Prostate gland (tissue), 2 donors: Measurements from ENCODE around the gene TAF1C. TPM values are rescaled to one million over a fixed set of nuclear protein-coding genes. Genes with fewer than 3 reads are reported as not detected.

ENCODE experiments used
- DNase-seq: peaks from one replicate; pipeline ENCODE4 v3.0.0-alpha.2; 2019; ENCODE audit warnings: low spot score
- H3K27ac ChIP-seq, 2 donors: fragments of 200-600 bp; sonication (generic); 2 replicates each; pipeline ENCODE4 v1.5.1; 2017 to 2019
- H3K27me3 ChIP-seq: fragments of 200-600 bp; sonication (generic); replicated peaks from 2 replicates; pipeline ENCODE4 v1.5.1; 2019; ENCODE audit not compliant: insufficient read depth
- H3K36me3 ChIP-seq, 2 donors: fragments of 200-600 bp; sonication (generic); 1 replicate in 1 of 2; 2 replicates in 1 of 2; pipeline versions ENCODE4 v1.5.1 to v1.8.1; 2017 to 2019
- H3K4me1 ChIP-seq: fragments of 200-600 bp; sonication (generic); replicated peaks from 2 replicates; pipeline ENCODE4 v1.5.1; 2019
- H3K4me3 ChIP-seq, 2 donors: fragments of 200-600 bp; sonication (generic); 2 replicates each; pipeline ENCODE4 v1.5.1; 2017 to 2019
- H3K9me3 ChIP-seq: fragments of 200-600 bp; sonication (generic); 2 replicates; pipeline ENCODE4 v1.5.1; 2017
- POLR2A ChIP-seq: fragments of 450-650 bp; IDR thresholded peaks from one replicate; pipeline ENCODE4 v1.6.1; 2016; ENCODE audit warnings: antibody characterized with exemption, mild to moderate bottlenecking
- POLR2AphosphoS5 ChIP-seq: sonication (generic); formaldehyde crosslinking; IDR thresholded peaks from one replicate; pipeline ENCODE4 v1.6.1; 2017; ENCODE audit warnings: antibody characterized with exemption
- WGBS: methylation state at CpG from one replicate; pipeline ENCODE4 v1.1.5; 2018; 5-methylcytosine and 5-hydroxymethylcytosine counted together
- intact Hi-C: fragments of 100-400 bp; cut with DNase I; formaldehyde crosslinking; loops from one replicate; pipeline ENCODE4 v1.14.2; 2022
- total RNA-seq, 2 donors: library from RNA; depleted of rRNA; stranded (reverse); fragments of >200 nt; gene quantifications; one replicate each; pipeline ENCODE4 v1.1.0, GENCODE V29; 2016
- TF ChIP-seq, protein P1 (sequence below), 4 experiments: fragments of 200-600 bp in 2 of 4; fragments of 450-650 bp in 2 of 4; sonication (generic) in 2 of 4; IDR thresholded peaks; 1 replicate in 3 of 4; 2 replicates in 1 of 4; pipeline ENCODE4 v1.5.1; 2016 to 2019; ENCODE audit warnings: antibody characterized with exemption in 4 of 4, mild to moderate bottlenecking in 2 of 4, moderate library complexity in 2 of 4

TAF1C gene
- total RNA-seq, 2 donors from 2014 or later, result 53.4 to 87.9 TPM

DNA sequence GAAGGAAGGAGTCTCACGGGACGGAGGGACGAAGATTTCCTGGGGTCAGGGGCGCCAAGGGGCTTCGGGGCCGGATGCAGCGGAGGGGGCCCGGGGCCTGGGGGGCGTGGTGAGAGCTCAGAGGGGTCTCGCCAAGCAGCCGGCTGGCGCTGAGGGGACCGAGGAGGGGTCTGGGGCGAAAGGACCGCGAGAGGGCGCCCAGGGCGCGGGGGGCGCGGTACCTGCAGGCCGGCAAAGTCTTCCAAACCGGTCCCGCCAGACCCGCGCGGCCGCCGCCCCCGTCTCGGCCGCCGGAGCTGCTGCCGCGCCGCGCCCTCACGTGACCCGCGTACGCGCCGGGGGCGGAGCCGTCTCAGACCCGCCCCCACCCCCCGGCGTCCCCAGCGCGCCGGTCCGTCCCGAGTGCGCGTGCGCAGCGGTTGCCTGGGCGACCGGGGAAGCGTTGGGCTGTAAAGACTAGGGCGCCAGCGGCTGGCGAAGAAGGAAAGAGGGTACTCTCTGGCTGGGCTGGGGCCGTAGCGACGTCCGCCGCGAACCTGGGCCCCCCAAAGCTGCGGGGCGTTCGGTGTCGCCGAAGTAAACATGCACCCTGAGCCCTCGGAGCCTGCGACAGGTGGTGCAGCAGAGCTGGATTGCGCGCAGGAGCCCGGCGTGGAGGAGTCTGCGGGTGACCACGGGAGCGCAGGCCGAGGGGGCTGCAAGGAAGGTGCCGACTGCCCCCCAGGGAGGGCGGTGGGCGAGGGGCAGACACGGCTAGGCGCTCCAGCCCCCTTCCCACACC is 41.8 kb downstream of the TAF1C start, which contains the start of the genes DNAAF1 and HSDL1:
Gene DNAAF1 (plus strand): TSS at position 450 of the 781 bp plus-strand sequence. CDS start 133 bp downstream, at position 583.
Gene HSDL1 (minus strand): TSS at position 319 of the 781 bp plus-strand sequence. CDS start 13,856 bp downstream, outside the sequence.
- Histone ChIP-seq H3K36me3 (no peaks in the 10 kb centered on the region), H3K9me3 (no peaks in the 10 kb centered on the region), H3K27ac (peak within 1 kb of the TSS; percentile 75 to 82), H3K27me3 (no peaks in the 10 kb centered on the region), H3K4me1 (no peaks in the 10 kb centered on the region), H3K4me3 (peak within 1 kb of the TSS; percentile 84 to 94)
- TF ChIP-seq POLR2AphosphoS5 (peak; percentile 64), POLR2A (peak; percentile 69)
- TF ChIP-seq, protein P1, sequence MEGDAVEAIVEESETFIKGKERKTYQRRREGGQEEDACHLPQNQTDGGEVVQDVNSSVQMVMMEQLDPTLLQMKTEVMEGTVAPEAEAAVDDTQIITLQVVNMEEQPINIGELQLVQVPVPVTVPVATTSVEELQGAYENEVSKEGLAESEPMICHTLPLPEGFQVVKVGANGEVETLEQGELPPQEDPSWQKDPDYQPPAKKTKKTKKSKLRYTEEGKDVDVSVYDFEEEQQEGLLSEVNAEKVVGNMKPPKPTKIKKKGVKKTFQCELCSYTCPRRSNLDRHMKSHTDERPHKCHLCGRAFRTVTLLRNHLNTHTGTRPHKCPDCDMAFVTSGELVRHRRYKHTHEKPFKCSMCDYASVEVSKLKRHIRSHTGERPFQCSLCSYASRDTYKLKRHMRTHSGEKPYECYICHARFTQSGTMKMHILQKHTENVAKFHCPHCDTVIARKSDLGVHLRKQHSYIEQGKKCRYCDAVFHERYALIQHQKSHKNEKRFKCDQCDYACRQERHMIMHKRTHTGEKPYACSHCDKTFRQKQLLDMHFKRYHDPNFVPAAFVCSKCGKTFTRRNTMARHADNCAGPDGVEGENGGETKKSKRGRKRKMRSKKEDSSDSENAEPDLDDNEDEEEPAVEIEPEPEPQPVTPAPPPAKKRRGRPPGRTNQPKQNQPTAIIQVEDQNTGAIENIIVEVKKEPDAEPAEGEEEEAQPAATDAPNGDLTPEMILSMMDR (IDR thresholded peaks at IDR 0.05), result peak in 2 of 4 experiments; percentile 9 to 13
- intact Hi-C loops, result no loop called here
- peak; percentile 87 for DNase-seq
- under 1% methylated on average over 83 of the region's 89 CpGs for WGBS

DNA sequence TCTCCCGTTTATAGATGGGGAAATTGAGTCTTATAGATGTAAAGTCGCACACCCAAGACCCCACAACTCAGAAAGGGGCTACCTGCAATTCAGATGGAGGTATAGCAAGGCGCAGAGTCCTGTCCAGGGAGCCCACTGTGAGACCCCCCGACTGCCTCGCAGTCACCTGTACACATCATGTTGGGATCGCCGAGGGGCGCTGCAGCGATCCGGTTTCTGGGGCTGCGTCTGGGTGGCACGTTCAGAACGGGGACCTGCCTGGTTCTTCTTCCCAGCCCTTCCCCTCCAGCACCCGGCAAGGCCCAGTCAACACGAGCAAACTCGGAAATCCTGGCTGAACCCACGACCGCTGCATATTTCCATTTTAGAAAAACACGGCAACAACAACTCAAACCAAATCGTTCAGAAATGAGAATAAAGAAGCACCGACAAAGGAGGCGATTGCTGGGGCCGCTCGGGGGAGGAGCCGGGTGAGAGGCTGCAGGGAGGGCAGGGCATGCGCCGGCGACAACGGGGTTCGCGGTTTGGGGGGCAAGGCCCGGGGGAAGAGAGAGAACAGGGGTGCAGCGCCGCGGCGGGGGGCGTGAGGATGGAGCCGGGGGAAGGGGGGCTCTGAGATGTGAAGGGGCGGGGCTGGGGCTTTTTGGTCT is 42.5 kb downstream of the TAF1C start:
- H3K4me3 ChIP-seq, result peak overlapping the region; percentile 84 to 94
- H3K4me1 ChIP-seq, result no peaks in the 10 kb centered on the region
- no peaks in the 10 kb centered on the region for H3K9me3 ChIP-seq
- intact Hi-C loops, result no loop called here
- H3K27ac ChIP-seq, result peak overlapping the region; percentile 75 to 82
- WGBS, result under 1% methylated on average over 32 of the region's 39 CpGs
- no peaks in the 10 kb centered on the region for H3K36me3 ChIP-seq
- peak; percentile 10 for DNase-seq
- TF ChIP-seq, protein P1 (IDR thresholded peaks at IDR 0.05), result no peak
- TF ChIP-seq POLR2AphosphoS5 (no peak), POLR2A (no peak)
- no peaks in the 10 kb centered on the region for H3K27me3 ChIP-seq

DNA sequence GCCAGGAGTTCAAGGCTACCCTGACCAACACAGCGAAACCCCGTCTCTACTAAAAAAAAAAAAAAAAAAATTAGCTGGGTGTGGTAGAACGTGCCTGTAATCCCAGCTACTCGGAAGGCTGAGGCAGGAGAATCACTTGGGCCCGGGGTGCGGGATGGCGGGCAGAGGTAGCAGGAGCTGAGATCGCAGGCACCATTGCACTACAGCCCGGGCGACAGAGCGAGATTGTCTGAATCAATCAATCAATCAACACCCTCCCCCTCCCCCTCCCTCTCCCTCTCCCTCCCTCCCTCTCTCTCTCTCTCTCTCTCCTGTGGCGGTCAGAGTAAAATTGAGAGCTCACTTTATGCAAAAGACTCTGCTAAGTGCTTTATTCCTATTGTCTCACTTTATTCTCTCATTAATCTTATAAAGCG is 43.1 kb downstream of the TAF1C start:
- intact Hi-C loops, result no loop called here
- no peak for DNase-seq
- no peaks in the 10 kb centered on the region for H3K9me3 ChIP-seq
- TF ChIP-seq, protein P1 (IDR thresholded peaks at IDR 0.05), result no peak
- TF ChIP-seq POLR2AphosphoS5 (no peak), POLR2A (no peak)
- no peaks in the 10 kb centered on the region for H3K36me3 ChIP-seq
- no peaks in the 10 kb centered on the region for H3K27me3 ChIP-seq
- 29% methylated on average over 13 of the region's 13 CpGs for WGBS
- H3K4me3 ChIP-seq, result peak overlapping the region; percentile 84 to 94
- peaks cover 5% of the 10 kb centered on the region for H3K4me1 ChIP-seq
- H3K27ac ChIP-seq, result peak overlapping the region in 1 of 2 donors; percentile 75

DNA sequence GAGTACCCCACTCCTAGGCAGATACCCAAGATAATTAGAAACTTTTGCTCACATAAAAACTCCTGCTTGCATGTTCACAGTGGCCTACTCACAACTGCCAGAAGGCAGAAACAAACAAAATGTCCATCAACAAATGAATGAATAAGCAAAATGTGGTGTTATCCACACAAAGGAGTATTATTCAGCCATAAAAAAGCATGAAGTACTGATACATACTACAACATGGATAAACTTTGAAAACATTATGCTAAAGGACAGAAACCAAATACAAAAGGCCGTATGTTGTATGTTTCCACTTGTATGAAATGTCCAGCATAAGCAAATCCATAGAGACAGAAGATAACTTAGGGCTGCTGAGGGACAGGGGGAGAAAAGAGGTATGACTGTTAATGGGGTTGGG is 43.8 kb downstream of the TAF1C start:
- intact Hi-C loops, result no loop called here
- no peaks in the 10 kb centered on the region for H3K36me3 ChIP-seq
- 94% methylated on average over 1 of the region's 1 CpG for WGBS
- H3K27me3 ChIP-seq, result no peaks in the 10 kb centered on the region
- H3K4me1 ChIP-seq, result peaks cover 5% of the 10 kb centered on the region
- TF ChIP-seq POLR2AphosphoS5 (no peak), POLR2A (no peak)
- TF ChIP-seq, protein P1 (IDR thresholded peaks at IDR 0.05), result no peak
- H3K4me3 ChIP-seq, result no peak overlapping the region
- H3K9me3 ChIP-seq, result no peaks in the 10 kb centered on the region
- no peak for DNase-seq
- no peak overlapping the region for H3K27ac ChIP-seq
